Activated CD8-positive, alpha-beta memory T cell treated with anti-CD3 and anti-CD28 coated beads for 1 hour (primary cell): ENCODE data around the gene MAP1LC3B.
"Not testable (repeated sequence)": the region's sequence is repeated elsewhere in the genome, so short reads cannot be mapped to it uniquely, and the experiment has no call there.

Experiments
- DNase-seq, 2 donors: peaks; one replicate each; pipeline ENCODE4 v3.0.0-alpha.2; 2020; ENCODE audit warnings: low read depth in 1 of 2; ENCODE audit errors: extremely low read depth in 1 of 2

The MAP1LC3B gene

GRCh38 chr16:87360862-87361610, 31.1 kb upstream of the MAP1LC3B start:
- no peak for DNase-seq

- DNase-seq = no peak
These were observed 30.1 kb upstream of the MAP1LC3B start for GRCh38 chr16:87361916-87362619.

DNA sequence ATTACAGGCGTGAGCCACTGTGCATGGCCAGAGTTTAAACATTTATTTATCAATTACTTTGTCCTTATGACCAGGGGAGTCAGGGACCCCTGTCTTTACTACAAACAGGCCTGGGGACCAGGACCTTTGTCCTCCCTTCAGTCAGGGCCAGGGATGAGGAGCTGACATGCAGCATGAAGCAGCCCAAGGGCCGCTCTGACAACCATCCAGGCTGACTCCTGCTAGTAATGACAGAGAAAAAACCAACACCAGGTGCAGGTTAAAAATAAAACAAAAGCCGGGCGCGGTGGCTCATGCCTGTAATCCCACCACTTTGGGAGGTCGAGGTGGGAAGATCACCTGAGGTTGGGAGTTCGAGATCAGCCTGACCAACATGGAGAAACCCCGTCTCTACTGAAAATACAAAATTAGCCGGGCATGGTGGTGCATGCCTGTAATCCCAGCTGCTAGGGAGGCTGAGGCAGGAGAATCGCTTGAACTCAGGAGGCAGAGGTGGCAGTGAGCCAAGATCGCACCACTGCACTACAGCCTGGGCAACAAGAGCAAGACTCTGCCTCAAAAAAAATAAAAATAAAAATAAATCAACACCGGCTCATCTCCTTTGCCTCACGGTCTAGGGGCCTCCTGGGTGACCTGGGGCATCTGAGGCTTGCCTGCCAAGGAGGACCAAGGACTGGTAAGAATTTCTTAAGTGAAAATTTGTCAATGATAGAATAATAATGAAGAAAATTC, 29.1 kb upstream of the MAP1LC3B start:
- not testable (repeated sequence) for DNase-seq

GRCh38 chr16:87363771-87364455, 28.2 kb upstream of the MAP1LC3B start:
- DNase-seq = no peak

GRCh38 chr16:87365021-87365713, 27.0 kb upstream of the MAP1LC3B start:
- DNase-seq = no peak

DNA sequence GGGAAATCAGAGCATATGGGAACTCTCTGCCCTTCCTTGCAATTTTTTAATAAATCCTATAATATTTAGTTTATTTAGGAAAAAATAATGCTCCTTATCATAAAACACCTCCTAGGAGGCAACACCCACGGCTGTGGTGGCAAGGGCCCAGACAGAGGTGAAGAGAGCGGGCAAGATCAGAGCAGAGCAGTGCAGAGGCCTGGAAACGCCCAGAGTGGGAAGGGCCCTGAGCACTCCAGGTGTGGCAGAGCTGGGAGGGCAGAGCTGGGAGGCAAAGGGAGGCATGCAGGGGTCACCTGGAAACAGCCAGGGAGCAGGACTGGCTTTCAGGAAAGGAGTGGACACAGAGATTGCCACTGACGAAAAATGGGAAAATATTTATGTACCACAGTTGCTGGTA, 25.8 kb upstream of the MAP1LC3B start:
- no peak for DNase-seq

GRCh38 chr16:87366930-87367329, 25.2 kb upstream of the MAP1LC3B start:
- no peak for DNase-seq

GRCh38 chr16:87367529-87367928, 24.6 kb upstream of the MAP1LC3B start:
- DNase-seq = no peak

DNA sequence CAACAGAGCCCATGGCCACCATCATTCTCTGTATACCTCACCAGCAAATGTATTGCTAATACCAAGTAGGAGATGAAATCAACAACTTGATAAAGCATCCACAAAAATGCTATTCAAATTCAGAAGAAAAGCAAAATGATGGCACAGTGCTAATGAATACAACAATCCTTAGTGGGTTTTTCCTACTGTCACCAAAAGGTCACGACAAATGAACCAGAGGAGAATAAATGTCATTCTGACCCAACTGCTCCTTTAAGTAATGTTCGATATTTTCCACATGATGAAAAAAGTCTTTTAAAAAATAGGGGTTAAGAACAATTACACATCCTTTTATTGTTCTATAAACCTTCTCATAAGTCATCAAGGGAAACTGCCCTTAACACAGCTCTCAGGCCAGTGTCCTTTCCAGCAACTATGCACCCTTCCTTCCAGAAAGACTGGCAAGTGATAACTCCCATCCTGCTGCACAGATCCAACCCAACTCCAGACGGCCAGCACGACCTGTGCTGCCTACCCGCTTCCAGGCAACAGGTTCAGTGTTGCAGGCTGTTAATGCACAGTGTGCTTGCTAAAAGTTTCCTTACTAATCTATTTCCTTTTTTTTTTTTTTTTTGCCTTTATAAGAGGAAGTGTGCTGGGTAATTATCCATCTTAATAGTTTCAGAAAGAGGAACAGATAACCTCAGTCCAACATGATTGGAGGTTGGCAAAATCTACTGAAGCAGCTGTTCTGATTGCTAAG, 23.9 kb upstream of the MAP1LC3B start:
- DNase-seq = no peak

- no peak for DNase-seq
These were observed 22.9 kb upstream of the MAP1LC3B start for GRCh38 chr16:87369117-87369765.

- DNase-seq = no peak
These were observed 22.1 kb upstream of the MAP1LC3B start for GRCh38 chr16:87369796-87370719.

DNA sequence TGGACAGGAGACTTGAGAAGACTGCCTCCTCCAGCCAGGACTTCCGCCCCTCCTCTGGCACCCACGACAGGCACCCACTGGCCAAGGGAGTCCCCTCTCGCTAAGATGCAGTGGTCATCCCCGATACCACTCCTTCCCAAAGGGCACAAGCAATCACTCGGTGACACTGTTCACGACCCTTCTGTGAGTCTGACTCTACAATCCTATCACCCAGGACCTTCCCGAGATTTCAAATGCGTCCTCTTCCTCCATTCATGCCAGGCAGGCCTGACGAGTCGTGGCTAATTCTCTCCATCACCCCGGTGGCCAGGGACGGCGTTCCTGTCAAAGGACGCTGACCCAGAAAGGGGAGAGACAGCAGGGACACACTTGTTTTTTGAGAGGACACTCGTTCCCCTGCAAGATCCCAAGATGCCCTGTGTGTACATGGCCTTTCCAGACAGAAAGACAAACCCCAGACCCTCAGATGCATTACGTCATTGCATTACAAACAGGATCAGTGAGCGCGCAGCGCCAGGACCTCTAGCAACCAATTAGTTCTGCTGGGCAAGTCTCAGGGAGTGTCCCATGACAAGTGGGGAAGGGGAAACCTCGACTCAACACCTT, 20.8 kb upstream of the MAP1LC3B start:
- DNase-seq = no peak

DNA sequence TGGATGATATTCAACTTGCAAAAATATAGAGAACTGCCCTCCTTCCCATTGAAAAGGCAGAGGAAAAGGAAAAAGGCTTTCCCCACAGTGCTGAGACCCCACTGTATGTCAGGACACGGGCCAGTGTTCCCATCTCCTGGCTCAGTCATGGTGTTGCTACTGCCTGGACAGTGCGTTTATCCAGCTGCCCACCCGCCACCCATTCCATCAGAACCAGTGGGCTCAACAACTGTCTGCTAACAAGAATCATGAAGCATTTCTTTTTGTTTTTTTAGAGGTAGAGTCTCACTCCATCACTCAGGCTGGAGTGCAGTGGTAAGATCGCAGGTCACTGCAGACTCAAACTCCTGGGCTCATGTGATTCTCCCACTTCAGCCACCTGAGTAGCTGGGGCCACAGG, 19.8 kb upstream of the MAP1LC3B start:
- no peak for DNase-seq

- DNase-seq = no peak
These were observed 17.8 kb upstream of the MAP1LC3B start for GRCh38 chr16:87374313-87374712.

DNA sequence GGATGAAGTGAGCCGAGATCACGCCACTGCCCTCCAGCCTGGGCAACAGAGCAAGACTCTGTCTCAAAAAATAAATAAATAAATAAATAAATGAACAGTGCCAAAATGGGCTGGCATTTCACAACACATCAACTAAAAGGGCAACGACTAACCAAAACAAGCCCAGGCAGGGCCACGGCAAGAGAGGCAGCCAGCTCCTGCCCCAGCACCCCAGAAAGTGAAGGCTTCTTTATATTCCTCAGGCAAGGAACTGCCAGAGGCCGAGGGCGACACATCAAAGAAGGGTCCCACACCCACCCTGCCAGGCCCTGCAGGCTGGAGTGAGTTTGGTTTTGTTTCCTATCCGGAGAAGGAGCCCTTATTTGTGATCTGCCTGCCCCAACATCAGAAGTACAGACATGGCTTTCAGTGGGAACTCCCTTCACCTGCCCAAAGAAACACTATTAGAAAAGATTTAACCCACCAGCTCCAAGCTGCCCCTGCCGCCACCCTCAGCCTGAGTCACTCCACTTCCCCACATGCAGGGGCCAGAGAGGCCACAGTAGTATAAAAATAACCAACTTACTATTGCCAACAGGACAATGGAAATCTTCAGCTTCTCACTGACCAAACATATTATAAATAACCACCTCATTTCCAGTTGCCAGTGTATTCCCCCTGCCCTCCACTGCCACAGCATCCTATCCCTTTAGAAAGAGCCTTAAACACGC, 16.6 kb upstream of the MAP1LC3B start:
- DNase-seq = no peak

GRCh38 chr16:87376660-87377059, 15.5 kb upstream of the MAP1LC3B start:
- DNase-seq = no peak

DNA sequence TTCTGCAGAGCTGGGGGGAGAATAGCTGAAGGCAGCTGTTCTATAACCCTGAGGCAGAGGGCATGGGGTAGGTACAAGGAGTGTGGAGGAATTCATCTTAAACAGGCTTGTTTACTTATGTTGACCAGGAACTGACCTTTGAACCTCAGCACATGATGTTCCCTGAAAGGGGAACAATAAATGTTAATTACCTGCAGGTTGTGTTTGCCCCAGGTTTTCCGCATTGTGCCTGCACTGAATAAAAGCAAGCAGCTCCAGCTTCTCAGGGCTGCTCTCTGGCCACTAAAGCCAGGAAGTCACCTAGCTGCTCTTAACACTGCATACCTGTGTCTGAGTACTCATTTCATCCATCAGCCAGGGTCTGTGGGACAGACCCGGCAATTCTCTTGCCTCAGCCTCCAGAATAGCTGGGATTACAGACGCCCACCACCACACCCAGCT, 12.8 kb upstream of the MAP1LC3B start:
- not testable (repeated sequence) for DNase-seq
